RPMI8226 (cell line): ENCODE measurements around the gene SSX1.
"Not testable (repeated sequence)": the region's sequence is repeated elsewhere in the genome, so short reads cannot be mapped to it uniquely, and the experiment has no call there.

Source experiments
- DNase-seq: peaks from one replicate; pipeline ENCODE4 v3.0.0-alpha.2; 2015

The SSX1 gene, protein sequence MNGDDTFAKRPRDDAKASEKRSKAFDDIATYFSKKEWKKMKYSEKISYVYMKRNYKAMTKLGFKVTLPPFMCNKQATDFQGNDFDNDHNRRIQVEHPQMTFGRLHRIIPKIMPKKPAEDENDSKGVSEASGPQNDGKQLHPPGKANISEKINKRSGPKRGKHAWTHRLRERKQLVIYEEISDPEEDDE

DNA sequence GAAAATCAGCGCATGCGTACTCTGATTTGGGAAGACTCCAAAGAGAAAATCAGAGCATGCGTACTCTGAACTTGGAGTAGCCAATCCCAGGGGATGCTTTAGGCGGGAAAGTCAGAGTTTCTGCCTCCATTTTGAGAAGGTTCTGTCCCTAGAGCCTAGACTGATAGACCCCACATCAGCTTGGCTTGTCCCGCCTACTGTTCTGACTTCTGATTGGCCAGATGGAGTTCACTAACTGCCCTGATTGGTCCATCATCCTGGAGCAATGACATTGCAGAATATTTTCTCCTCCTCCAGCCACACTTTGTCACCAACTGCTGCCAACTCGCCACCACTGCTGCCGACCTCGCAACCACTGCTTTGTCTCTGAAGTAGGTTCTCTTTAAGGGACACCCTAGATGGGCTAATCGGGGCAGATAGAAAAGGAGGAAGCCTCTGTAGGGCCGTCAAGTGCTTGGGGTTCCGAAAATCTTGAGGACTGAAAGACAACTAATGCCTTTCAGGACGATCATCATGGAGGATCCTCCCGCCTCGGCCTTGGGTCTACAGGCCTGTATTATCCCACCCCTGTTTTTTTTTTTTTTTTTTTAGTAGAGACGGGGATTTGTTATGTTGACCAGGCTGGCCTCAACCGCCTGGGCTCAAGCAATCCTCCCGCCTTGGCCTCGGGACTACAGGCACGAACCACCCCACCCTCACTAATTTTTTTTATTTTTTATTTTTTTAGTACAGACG, at the start of gene SSX1:
Gene SSX1, plus strand, starts transcription at position 331 of the 735 bp plus-strand sequence. CDS start 1,850 bp downstream, outside the sequence.
- not testable (repeated sequence) for DNase-seq

DNA sequence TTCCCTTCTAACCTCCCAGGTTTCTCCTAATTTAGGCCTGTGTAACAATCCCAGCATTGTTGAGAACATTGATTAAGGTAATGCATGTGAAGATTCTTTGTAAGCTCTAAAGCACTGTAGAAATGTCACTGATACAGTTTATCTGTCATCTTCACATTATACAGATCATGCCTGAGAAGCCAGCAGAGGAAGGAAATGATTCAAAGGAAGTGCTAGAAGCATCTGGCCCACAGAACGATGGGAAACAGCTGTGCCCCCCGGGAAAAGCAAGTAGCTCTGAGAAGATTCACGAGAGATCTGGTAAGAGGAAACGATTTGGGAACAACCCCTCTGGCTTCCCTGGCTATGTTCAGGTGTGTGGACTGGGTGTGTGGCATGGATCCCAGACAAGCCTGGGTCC, 40.9 kb upstream of the SSX1 start:
- DNase-seq: not testable (repeated sequence)

DNA sequence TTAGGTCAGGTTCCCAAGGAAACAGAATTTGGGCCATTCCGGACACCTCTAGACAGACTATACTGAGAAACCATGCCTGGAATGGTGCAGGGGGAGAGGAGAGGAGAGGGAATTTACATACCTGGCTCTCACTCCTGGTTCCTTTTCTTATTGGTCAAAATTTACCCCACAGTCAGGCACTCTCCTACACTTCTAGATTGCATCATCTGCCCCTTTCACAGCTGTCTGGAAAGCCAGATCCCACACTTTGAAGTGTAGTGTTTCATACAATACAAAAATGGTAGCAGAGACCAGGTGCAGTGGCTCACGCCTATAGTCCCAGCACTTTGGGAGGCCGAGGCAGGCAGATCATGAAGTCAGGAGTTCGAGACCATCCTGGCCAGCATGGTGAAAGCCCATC, 31.0 kb upstream of the SSX1 start:
- DNase-seq: not testable (repeated sequence)

GRCh38 chrX:48252945-48253344, 2.2 kb upstream of the SSX1 start:
- not testable (repeated sequence) for DNase-seq

GRCh38 chrX:48274365-48274764, 19.2 kb downstream of the SSX1 start:
- not testable (repeated sequence) for DNase-seq

- peak; percentile 4 for DNase-seq
Measured at GRCh38 chrX:48278958-48279357, 23.8 kb downstream of the SSX1 start.

DNA sequence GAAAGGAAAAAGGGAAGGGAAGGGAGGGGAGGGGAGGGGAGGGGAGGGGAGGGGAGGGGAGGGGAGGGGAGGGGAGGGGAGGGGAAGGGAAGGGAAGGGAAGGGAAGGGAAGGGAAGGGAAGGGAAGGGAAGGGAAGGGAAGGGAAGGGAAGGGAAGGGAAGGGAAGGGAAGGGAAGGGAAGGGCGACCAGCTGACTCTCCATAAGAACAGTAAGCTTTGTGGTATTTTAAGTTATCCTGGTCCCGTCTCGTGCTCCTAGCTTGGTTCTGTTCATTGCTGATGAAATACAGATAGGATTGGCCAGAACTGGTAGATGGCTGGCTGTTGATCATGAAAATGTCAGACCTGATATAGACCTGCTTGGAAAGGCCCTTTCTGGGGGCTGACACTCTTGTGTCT, 25.5 kb downstream of the SSX1 start:
- DNase-seq: not testable (repeated sequence)

DNA sequence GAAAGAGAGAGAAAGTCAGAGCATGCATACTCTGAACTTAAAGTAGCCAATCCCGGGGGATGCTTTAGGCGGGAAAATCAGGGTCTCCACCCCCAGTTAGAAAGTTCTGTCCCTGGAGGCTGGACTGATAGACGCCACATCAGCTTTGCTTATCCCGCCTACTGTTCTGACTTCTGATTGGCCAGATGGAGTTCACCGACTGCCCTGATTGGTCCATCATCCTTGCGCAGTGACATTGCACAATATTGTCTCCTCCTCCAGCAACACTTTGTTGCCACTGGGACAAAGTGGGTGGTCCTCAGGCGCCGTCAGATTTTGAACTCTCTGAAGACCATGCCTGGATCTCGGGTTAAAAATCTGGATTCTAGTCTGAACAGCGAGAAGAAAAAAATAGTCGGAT, 51.0 kb downstream of the SSX1 start:
- no peak for DNase-seq

DNA sequence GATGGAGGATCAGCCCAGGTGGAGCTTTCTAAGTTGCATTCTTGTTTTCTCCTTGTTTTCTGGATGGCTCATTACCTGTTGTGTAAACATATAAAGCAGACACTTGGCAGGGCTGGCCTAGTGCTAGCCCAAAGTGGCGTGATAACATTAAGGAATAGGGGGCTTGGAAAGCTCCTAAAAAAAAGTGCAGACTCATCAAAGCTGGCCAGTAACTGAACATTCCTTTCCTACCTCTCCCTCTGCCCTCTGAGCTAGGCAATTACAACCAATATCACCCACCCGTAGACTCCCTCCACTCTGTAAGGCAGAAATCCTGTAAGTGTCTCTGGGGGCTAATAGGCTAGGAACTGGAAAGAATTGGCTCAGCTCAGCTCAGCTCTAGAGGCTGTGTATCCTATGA, 58.8 kb downstream of the SSX1 start:
- DNase-seq: not testable (repeated sequence)
